ENCODE data around the gene TP53BP2.

DNA sequence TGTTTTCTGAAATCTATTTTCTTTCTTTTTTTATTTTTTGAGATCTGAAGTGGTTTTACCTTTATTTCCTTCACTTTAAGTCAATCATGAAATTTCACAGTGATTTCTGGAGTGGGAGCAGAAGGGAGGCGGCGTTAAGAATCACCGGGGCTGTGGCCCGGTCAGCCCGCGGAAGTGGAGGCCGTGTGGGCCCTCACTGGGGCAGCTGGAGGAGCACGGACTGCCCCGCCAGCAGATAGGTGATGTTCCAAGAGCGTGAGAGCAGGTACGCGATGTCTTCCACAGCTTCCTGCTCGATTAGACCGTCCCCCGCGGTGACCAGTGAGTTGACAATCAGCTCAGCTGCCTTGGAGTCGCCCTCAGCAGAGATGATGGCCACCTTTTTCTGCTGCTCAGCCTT, 10.6 kb upstream of the TP53BP2 start:
- no peak for TF ChIP-seq EZH2 (IDR thresholded peaks at IDR 0.05; ENCODE audit: borderline replicate concordance)
- TF ChIP-seq, protein P1, sequence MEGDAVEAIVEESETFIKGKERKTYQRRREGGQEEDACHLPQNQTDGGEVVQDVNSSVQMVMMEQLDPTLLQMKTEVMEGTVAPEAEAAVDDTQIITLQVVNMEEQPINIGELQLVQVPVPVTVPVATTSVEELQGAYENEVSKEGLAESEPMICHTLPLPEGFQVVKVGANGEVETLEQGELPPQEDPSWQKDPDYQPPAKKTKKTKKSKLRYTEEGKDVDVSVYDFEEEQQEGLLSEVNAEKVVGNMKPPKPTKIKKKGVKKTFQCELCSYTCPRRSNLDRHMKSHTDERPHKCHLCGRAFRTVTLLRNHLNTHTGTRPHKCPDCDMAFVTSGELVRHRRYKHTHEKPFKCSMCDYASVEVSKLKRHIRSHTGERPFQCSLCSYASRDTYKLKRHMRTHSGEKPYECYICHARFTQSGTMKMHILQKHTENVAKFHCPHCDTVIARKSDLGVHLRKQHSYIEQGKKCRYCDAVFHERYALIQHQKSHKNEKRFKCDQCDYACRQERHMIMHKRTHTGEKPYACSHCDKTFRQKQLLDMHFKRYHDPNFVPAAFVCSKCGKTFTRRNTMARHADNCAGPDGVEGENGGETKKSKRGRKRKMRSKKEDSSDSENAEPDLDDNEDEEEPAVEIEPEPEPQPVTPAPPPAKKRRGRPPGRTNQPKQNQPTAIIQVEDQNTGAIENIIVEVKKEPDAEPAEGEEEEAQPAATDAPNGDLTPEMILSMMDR (IDR thresholded peaks at IDR 0.05; ENCODE audit: poor library complexity) = no peak
